Thoracic aorta (tissue), 2 donors: ENCODE data around the gene SMIM22. TPM values are rescaled to one million over a fixed set of nuclear protein-coding genes. Genes with fewer than 3 reads are reported as not detected.
A peak's percentile ranks its signal among the peaks of the same experiment; 100 is the strongest.

Experiments
- ATAC-seq: fragments of 150-250 bp; one replicate; pipeline ENCODE4 v1.8.0; 2017; ENCODE audit warnings: low read depth; ENCODE audit not compliant: insufficient number of reproducible peaks, low FRiP score
- DNase-seq: peaks from one replicate; pipeline ENCODE4 v3.0.0-alpha.2; 2020; ENCODE audit warnings: low spot score
- H3K27ac ChIP-seq, 2 donors: fragments of 200-600 bp; sonication (generic); 1 replicate in 1 of 2; 2 replicates in 1 of 2; pipeline ENCODE4 v1.5.1; 2016; ENCODE audit warnings: mild to moderate bottlenecking in 2 of 2, moderate library complexity in 2 of 2
- H3K27me3 ChIP-seq: fragments of 200-600 bp; sonication (generic); replicated peaks from 2 replicates; pipeline ENCODE4 v1.6.0; 2016; ENCODE audit warnings: mild to moderate bottlenecking; ENCODE audit not compliant: insufficient read depth
- H3K36me3 ChIP-seq: fragments of 200-600 bp; sonication (generic); one replicate; pipeline ENCODE4 v1.5.1; 2016
- H3K4me1 ChIP-seq, 2 donors: fragments of 200-600 bp; sonication (generic); 1 replicate in 1 of 2; 2 replicates in 1 of 2; pipeline versions ENCODE4 v1.5.1 to v1.6.0; 2016; ENCODE audit warnings: low read depth in 2 of 2, mild to moderate bottlenecking in 1 of 2; ENCODE audit not compliant: control insufficient read depth in 1 of 2
- H3K4me3 ChIP-seq: fragments of 200-600 bp; sonication (generic); 2 replicates; pipeline ENCODE4 v1.5.1; 2016; ENCODE audit warnings: mild to moderate bottlenecking
- H3K9me3 ChIP-seq: fragments of 200-600 bp; sonication (generic); 2 replicates; pipeline ENCODE4 v1.5.1; 2016
- total RNA-seq, 2 donors: library from RNA; depleted of rRNA; stranded (reverse); fragments of >200 nt; gene quantifications; one replicate each; pipeline versions ENCODE4 v1.1.0 to v1.2.3, GENCODE V29; 2016
- TF ChIP-seq, protein P1 (sequence below): fragments of 200-600 bp; sonication (generic); IDR thresholded peaks from one replicate; pipeline ENCODE4 v1.5.1; 2019; ENCODE audit warnings: antibody characterized with exemption

Gene SMIM22
- total RNA-seq, 2 donors from 2014 or later = not detected

DNA sequence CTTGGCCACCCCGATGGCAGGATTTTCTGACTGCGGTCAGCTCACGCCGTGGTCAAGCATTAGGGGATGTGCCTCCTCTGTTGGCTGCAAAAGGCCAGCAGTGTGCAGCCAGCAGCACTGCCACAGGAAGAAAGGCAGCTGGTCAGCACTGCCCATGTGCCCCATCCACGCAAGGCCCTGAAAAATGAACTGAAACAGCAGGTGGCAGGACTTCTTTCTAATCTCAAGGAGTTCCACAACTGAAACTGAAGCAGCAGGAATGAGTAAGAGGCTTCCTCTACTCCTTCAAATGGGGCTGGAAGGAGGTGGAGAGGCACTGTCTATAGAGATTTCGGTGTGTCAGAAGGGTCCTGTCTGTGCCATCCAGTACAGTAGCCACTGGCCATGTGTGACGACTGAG, 31.4 kb upstream of the SMIM22 start:
- peaks cover 11 to 22% of the 10 kb centered on the region in 2 donors for H3K4me1 ChIP-seq
- H3K27ac ChIP-seq = no peak overlapping the region
- DNase-seq (no peak), ATAC-seq (no peak)
- H3K4me3 ChIP-seq = no peak overlapping the region
- H3K36me3 ChIP-seq = peaks cover 45% of the 10 kb centered on the region
- H3K9me3 ChIP-seq = no peaks in the 10 kb centered on the region
- TF ChIP-seq, protein P1, sequence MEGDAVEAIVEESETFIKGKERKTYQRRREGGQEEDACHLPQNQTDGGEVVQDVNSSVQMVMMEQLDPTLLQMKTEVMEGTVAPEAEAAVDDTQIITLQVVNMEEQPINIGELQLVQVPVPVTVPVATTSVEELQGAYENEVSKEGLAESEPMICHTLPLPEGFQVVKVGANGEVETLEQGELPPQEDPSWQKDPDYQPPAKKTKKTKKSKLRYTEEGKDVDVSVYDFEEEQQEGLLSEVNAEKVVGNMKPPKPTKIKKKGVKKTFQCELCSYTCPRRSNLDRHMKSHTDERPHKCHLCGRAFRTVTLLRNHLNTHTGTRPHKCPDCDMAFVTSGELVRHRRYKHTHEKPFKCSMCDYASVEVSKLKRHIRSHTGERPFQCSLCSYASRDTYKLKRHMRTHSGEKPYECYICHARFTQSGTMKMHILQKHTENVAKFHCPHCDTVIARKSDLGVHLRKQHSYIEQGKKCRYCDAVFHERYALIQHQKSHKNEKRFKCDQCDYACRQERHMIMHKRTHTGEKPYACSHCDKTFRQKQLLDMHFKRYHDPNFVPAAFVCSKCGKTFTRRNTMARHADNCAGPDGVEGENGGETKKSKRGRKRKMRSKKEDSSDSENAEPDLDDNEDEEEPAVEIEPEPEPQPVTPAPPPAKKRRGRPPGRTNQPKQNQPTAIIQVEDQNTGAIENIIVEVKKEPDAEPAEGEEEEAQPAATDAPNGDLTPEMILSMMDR = no peak
- no peaks in the 10 kb centered on the region for H3K27me3 ChIP-seq

DNA sequence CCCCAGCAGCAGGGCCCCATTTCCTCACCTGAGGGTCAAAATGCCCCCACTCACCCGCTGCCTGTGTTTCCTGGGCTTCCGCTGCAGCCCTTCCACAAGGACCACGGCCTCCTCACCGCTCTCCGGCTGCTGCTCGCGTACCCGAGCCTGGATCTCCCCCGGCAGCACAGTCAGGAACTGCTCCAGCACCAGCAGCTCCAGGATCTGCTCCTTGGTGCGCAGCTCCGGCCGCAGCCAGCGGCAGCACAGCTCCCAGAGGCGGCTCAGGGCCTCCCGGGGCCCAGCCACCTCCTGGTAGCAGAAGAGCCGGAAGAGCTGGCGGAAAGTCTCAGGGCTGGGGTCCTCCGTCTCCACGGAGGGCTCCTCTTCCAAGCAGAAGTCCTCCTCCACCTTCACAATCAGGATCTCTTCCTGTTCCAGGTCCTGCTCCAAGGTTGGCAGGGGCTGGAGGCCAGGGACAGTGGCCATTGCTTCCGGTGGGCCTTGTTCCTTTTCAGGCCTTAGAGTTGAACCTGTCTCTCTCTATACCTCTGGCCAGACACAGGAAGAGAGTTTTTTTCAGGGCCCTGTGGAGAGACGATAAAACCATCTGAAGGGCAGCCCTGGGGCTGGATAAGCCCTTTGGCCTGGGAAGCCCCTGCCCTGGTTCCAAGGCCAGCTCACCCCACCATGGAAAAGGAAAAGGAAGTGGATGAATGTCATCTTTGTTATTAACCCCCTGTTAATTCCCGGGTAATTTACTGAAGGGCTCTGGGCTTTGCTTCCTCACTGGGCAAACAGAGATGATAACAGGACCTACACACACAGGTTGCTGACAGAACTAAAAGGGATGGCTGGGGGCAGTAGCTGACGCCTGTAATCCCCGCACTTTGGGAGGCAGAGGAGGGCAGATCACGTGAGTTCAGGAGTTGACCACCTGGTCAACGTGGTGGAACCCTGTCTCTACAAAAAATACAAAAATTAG, 29.4 kb upstream of the SMIM22 start:
- ATAC-seq (no peak), DNase-seq (no peak)
- Histone ChIP-seq H3K36me3 (peaks cover 29% of the 10 kb centered on the region), H3K4me1 (peaks cover 11 to 26% of the 10 kb centered on the region in 2 donors), H3K27me3 (no peaks in the 10 kb centered on the region), H3K9me3 (no peaks in the 10 kb centered on the region), H3K4me3 (peak overlapping the region; percentile 99), H3K27ac (no peak overlapping the region)
- TF ChIP-seq, protein P1 = no peak

DNA sequence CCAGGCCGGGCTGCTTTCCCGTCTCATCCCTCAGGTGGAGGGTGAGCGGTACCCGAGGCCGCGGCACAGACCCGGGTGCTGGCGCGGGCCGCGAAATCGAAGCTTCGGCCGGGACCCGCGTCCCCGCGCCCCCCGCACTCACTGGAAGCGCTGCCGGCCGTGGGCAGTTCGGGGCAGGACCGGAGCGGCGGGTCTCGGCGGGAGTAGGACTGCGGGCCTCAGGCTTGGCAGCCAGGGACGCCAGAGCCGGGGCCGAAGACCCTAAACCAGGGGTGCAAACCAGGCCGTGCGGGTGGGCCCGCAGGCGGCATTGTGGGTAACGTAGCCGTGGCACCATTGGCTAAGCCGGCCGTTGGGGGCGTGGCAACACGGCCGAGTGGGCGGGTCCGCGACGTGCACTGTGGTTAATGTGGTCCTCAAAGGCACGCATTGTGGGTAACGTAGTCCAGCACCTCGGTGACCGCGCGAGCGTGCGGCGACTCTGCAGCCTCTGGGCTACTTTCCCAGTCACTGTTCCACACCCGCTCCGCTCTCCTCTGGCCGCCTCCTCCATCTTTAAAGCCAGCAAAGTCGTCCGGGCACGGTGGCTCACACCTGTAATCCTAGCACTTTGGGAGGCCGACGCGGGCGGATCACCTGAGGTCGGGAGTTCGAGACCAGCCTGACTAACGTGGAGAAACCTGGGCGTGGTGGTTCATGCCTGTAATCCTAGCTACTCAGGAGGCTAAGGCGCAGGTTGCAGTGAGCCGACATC, 28.1 kb upstream of the SMIM22 start, which contains the start of gene ZNF500:
Gene ZNF500 (minus strand): TSS at position 288 of the 754 bp plus-strand sequence. CDS start 1,184 bp downstream, outside the sequence.
- TF ChIP-seq, protein P1 = no peak

DNA sequence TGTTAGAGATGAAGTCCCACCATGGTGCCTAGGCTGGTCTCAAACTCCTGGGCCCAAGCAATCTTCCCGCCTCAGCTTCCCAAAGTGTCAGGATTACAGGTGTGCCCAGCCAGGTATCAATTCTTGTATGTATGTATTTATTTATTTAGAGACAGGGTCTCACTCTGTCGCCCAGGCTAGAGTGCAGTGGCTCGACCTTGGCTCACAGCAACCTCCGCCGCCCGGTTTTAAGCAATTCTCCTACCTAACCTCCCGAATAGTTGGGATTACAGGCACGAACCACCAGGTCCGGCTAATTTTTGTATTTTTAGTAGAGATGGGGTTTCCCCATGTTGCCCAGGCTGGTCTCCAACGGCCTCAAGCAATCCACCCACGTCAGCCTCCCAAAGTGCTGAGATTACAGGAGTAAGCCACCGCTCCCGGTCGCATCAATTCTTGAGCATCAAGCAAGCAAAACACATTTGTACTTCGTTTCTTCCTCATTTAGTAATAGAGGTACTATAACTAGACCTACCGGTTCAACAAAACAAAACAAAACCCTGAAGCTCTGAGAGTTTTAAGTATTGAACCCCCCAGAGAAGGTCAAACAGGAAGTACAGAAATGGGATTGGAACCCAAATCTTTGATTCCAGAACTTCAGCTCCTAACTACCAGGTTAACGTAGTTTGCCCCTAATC, 27.2 kb upstream of the SMIM22 start:
- no peak for DNase-seq
- ATAC-seq = no peak
- Histone ChIP-seq H3K36me3 (peaks cover 12% of the 10 kb centered on the region), H3K4me1 (peaks cover 11 to 26% of the 10 kb centered on the region in 2 donors), H3K4me3 (peak overlapping the region; percentile 99), H3K9me3 (no peaks in the 10 kb centered on the region), H3K27me3 (no peaks in the 10 kb centered on the region), H3K27ac (peak overlapping the region; percentile 90 to 91)
- TF ChIP-seq, protein P1 = no peak

More for the DNA sequence above, 28.1 kb upstream of the SMIM22 start, which contains the start of gene ZNF500:
- peak; percentile 91 for DNase-seq
- Histone ChIP-seq H3K4me1 (peaks cover 11 to 26% of the 10 kb centered on the region in 2 donors), H3K9me3 (no peaks in the 10 kb centered on the region), H3K27ac (peak within 1 kb of the TSS; percentile 90 to 91), H3K4me3 (peak within 1 kb of the TSS; percentile 99), H3K36me3 (peaks cover 21% of the 10 kb centered on the region), H3K27me3 (no peaks in the 10 kb centered on the region)
- peak; percentile 93 for ATAC-seq
